GM12801 (cell line): ENCODE results near the gene KIF6.

Source experiments
- CTCF ChIP-seq: IDR thresholded peaks from one replicate; pipeline ENCODE4 v1.5.1; 2011; ENCODE audit warnings: control low read depth; ENCODE audit not compliant: insufficient read length; ENCODE audit errors: extremely low read depth

Gene KIF6

GRCh38 chr6:39688494-39688893 lies 36.7 kb downstream of the KIF6 start:
- TF ChIP-seq CTCF: no peak

- no peak for TF ChIP-seq CTCF
Observed at GRCh38 chr6:39686976-39687375, 38.2 kb downstream of the KIF6 start.

GRCh38 chr6:39685938-39686337 lies 39.3 kb downstream of the KIF6 start:
- no peak for TF ChIP-seq CTCF

GRCh38 chr6:39685489-39685826 lies 39.8 kb downstream of the KIF6 start:
- no peak for TF ChIP-seq CTCF

- no peak for TF ChIP-seq CTCF
Observed at GRCh38 chr6:39684790-39685488, 40.3 kb downstream of the KIF6 start.

- no peak for TF ChIP-seq CTCF
Observed at GRCh38 chr6:39681674-39682121, 43.5 kb downstream of the KIF6 start.

GRCh38 chr6:39678914-39679313 lies 46.3 kb downstream of the KIF6 start:
- no peak for TF ChIP-seq CTCF

GRCh38 chr6:39670519-39670918 lies 54.7 kb downstream of the KIF6 start:
- TF ChIP-seq CTCF: no peak
